SJCRH30 (cell line): ENCODE measurements around the gene SH3BP5. TPM values are rescaled to one million over a fixed set of nuclear protein-coding genes. Genes with fewer than 3 reads are reported as not detected.

Experiments
- DNase-seq, 2 experiments: peaks; one replicate each; pipeline ENCODE4 v3.0.0-alpha.2; 2015 to 2020
- H3K27ac ChIP-seq: fragments of 250-450 bp; sonication (Bioruptor Pico); 2 replicates; pipeline ENCODE4 v1.5.1; 2020; ENCODE audit warnings: mild to moderate bottlenecking, moderate library complexity
- H3K27me3 ChIP-seq: fragments of 250-450 bp; sonication (Bioruptor Pico); 2 replicates; pipeline ENCODE4 v1.5.1; 2020; ENCODE audit warnings: mild to moderate bottlenecking, moderate library complexity
- H3K36me3 ChIP-seq: fragments of 250-450 bp; sonication (Bioruptor Pico); 2 replicates; pipeline ENCODE4 v1.5.1; 2020; ENCODE audit warnings: mild to moderate bottlenecking, moderate library complexity
- H3K4me1 ChIP-seq: fragments of 250-450 bp; sonication (Bioruptor Pico); 2 replicates; pipeline ENCODE4 v1.5.1; 2020; ENCODE audit warnings: mild to moderate bottlenecking, moderate library complexity
- H3K4me3 ChIP-seq: fragments of 250-450 bp; sonication (Bioruptor Pico); 2 replicates; pipeline ENCODE4 v1.5.1; 2020; ENCODE audit warnings: mild to moderate bottlenecking, moderate library complexity
- H3K9me3 ChIP-seq: fragments of 250-450 bp; sonication (Bioruptor Pico); replicated peaks from 2 replicates; pipeline ENCODE4 v1.5.1; 2020; ENCODE audit warnings: mild to moderate bottlenecking, moderate library complexity
- total RNA-seq: library from RNA; depleted of rRNA; stranded (reverse); fragments of >200 nt; shearing (Covaris generic); gene quantifications from 2 replicates; pipeline ENCODE4 v1.2.3, GENCODE V29; 2014

The SH3BP5 gene
- total RNA-seq, 1 experiment from 2014 or later = 8.5 TPM

GRCh38 chr3:15323063-15323462 lies 9.3 kb downstream of the SH3BP5 start:
- Histone ChIP-seq H3K27me3 (no peaks in the 10 kb centered on the region), H3K4me3 (no peak overlapping the region), H3K36me3 (no peaks in the 10 kb centered on the region), H3K4me1 (peaks cover 36% of the 10 kb centered on the region), H3K27ac (no peak overlapping the region), H3K9me3 (no peaks in the 10 kb centered on the region)
- no peak for DNase-seq

GRCh38 chr3:15321349-15321748 lies 11.0 kb downstream of the SH3BP5 start:
- Histone ChIP-seq H3K9me3 (no peaks in the 10 kb centered on the region), H3K27me3 (no peaks in the 10 kb centered on the region), H3K27ac (no peak overlapping the region), H3K36me3 (no peaks in the 10 kb centered on the region), H3K4me3 (no peak overlapping the region), H3K4me1 (peaks cover 30% of the 10 kb centered on the region)
- no peak for DNase-seq

- Histone ChIP-seq H3K36me3 (no peaks in the 10 kb centered on the region), H3K4me1 (peaks cover 15% of the 10 kb centered on the region), H3K4me3 (no peak overlapping the region), H3K27ac (no peak overlapping the region), H3K27me3 (no peaks in the 10 kb centered on the region), H3K9me3 (no peaks in the 10 kb centered on the region)
- no peak for DNase-seq
These were observed 12.8 kb downstream of the SH3BP5 start for GRCh38 chr3:15319575-15319974.

GRCh38 chr3:15319136-15319535 lies 13.2 kb downstream of the SH3BP5 start:
- Histone ChIP-seq H3K36me3 (no peaks in the 10 kb centered on the region), H3K27me3 (no peaks in the 10 kb centered on the region), H3K4me1 (peaks cover 15% of the 10 kb centered on the region), H3K9me3 (no peaks in the 10 kb centered on the region), H3K27ac (no peak overlapping the region), H3K4me3 (no peak overlapping the region)
- DNase-seq = no peak

- H3K4me3 ChIP-seq = no peak overlapping the region
- H3K4me1 ChIP-seq = peaks cover 15% of the 10 kb centered on the region
- H3K36me3 ChIP-seq = no peaks in the 10 kb centered on the region
- H3K27ac ChIP-seq = no peak overlapping the region
- no peaks in the 10 kb centered on the region for H3K9me3 ChIP-seq
- H3K27me3 ChIP-seq = no peaks in the 10 kb centered on the region
- DNase-seq = no peak
These were observed 13.7 kb downstream of the SH3BP5 start for GRCh38 chr3:15318661-15319060.

GRCh38 chr3:15316998-15317435 lies 15.4 kb downstream of the SH3BP5 start:
- no peak for DNase-seq
- H3K27me3 ChIP-seq = no peaks in the 10 kb centered on the region
- H3K4me3 ChIP-seq = no peak overlapping the region
- H3K9me3 ChIP-seq = no peaks in the 10 kb centered on the region
- H3K4me1 ChIP-seq = peaks cover 15% of the 10 kb centered on the region
- no peaks in the 10 kb centered on the region for H3K36me3 ChIP-seq
- H3K27ac ChIP-seq = no peak overlapping the region

- no peak for DNase-seq
- H3K27ac ChIP-seq = no peak overlapping the region
- peaks cover 7% of the 10 kb centered on the region for H3K4me1 ChIP-seq
These were observed 17.4 kb downstream of the SH3BP5 start for GRCh38 chr3:15315003-15315402.

GRCh38 chr3:15314276-15314675 lies 18.1 kb downstream of the SH3BP5 start:
- H3K36me3 ChIP-seq = no peaks in the 10 kb centered on the region
- H3K4me3 ChIP-seq = no peak overlapping the region
- no peaks in the 10 kb centered on the region for H3K9me3 ChIP-seq
- no peak for DNase-seq
- H3K27ac ChIP-seq = no peak overlapping the region
- no peaks in the 10 kb centered on the region for H3K27me3 ChIP-seq
- H3K4me1 ChIP-seq = peaks cover under 1% of the 10 kb centered on the region; the same call in 1 of the 2 replicates

More at GRCh38 chr3:15315003-15315402, 17.4 kb downstream of the SH3BP5 start:
- Histone ChIP-seq H3K36me3 (no peaks in the 10 kb centered on the region), H3K9me3 (no peaks in the 10 kb centered on the region), H3K27me3 (no peaks in the 10 kb centered on the region), H3K4me3 (no peak overlapping the region)

GRCh38 chr3:15313461-15313860 lies 18.9 kb downstream of the SH3BP5 start:
- DNase-seq = no peak
- H3K27me3 ChIP-seq = no peaks in the 10 kb centered on the region
- no peak overlapping the region for H3K4me3 ChIP-seq
- no peak overlapping the region for H3K27ac ChIP-seq
- no peaks in the 10 kb centered on the region for H3K36me3 ChIP-seq
- H3K4me1 ChIP-seq = no peaks in the 10 kb centered on the region
- no peaks in the 10 kb centered on the region for H3K9me3 ChIP-seq

GRCh38 chr3:15312550-15312949 lies 19.8 kb downstream of the SH3BP5 start:
- H3K27ac ChIP-seq = no peak overlapping the region
- no peaks in the 10 kb centered on the region for H3K4me1 ChIP-seq
- H3K4me3 ChIP-seq = no peak overlapping the region
- no peaks in the 10 kb centered on the region for H3K36me3 ChIP-seq
- no peaks in the 10 kb centered on the region for H3K27me3 ChIP-seq
- DNase-seq = no peak
- no peaks in the 10 kb centered on the region for H3K9me3 ChIP-seq

GRCh38 chr3:15310491-15311370 lies 21.7 kb downstream of the SH3BP5 start:
- Histone ChIP-seq H3K4me3 (no peak overlapping the region), H3K27me3 (no peaks in the 10 kb centered on the region), H3K27ac (no peak overlapping the region), H3K9me3 (no peaks in the 10 kb centered on the region), H3K36me3 (no peaks in the 10 kb centered on the region), H3K4me1 (no peaks in the 10 kb centered on the region)
- DNase-seq = no peak

GRCh38 chr3:15309662-15310335 lies 22.6 kb downstream of the SH3BP5 start:
- H3K36me3 ChIP-seq = no peaks in the 10 kb centered on the region
- H3K4me3 ChIP-seq = no peak overlapping the region
- H3K9me3 ChIP-seq = no peaks in the 10 kb centered on the region
- no peak for DNase-seq
- no peak overlapping the region for H3K27ac ChIP-seq
- H3K4me1 ChIP-seq = no peaks in the 10 kb centered on the region
- no peaks in the 10 kb centered on the region for H3K27me3 ChIP-seq

- no peaks in the 10 kb centered on the region for H3K36me3 ChIP-seq
- no peak overlapping the region for H3K27ac ChIP-seq
- no peak for DNase-seq
- no peaks in the 10 kb centered on the region for H3K27me3 ChIP-seq
- H3K9me3 ChIP-seq = no peaks in the 10 kb centered on the region
- H3K4me3 ChIP-seq = no peak overlapping the region
- no peaks in the 10 kb centered on the region for H3K4me1 ChIP-seq
These were observed 24.8 kb downstream of the SH3BP5 start for GRCh38 chr3:15307580-15307979.

GRCh38 chr3:15306979-15307359 lies 25.4 kb downstream of the SH3BP5 start:
- H3K4me1 ChIP-seq = no peaks in the 10 kb centered on the region
- no peaks in the 10 kb centered on the region for H3K36me3 ChIP-seq
- no peak overlapping the region for H3K27ac ChIP-seq
- no peaks in the 10 kb centered on the region for H3K27me3 ChIP-seq
- no peak overlapping the region for H3K4me3 ChIP-seq
- DNase-seq = no peak
- no peaks in the 10 kb centered on the region for H3K9me3 ChIP-seq

GRCh38 chr3:15305359-15305844 lies 27.0 kb downstream of the SH3BP5 start:
- Histone ChIP-seq H3K4me1 (no peaks in the 10 kb centered on the region), H3K27ac (no peak overlapping the region), H3K27me3 (no peaks in the 10 kb centered on the region), H3K4me3 (no peak overlapping the region), H3K9me3 (no peaks in the 10 kb centered on the region), H3K36me3 (no peaks in the 10 kb centered on the region)
- no peak for DNase-seq
